ENCODE data around the gene SLAMF9. TPM values are rescaled to one million over a fixed set of nuclear protein-coding genes. Genes with fewer than 3 reads are reported as not detected.
A peak's percentile ranks its signal among the peaks of the same experiment; 100 is the strongest.

Gene SLAMF9
- total RNA-seq, 4 donors from 2014 or later = not detected

GRCh38 chr1:159938211-159938852, 15.7 kb downstream of the SLAMF9 start:
- no peak for TF ChIP-seq CTCF (IDR thresholded peaks at IDR 0.05)
- TF ChIP-seq POLR2A (IDR thresholded peaks at IDR 0.05) = no peak
- DNase-seq (ENCODE audit: low spot score in 2 of 2) = no peak

DNA sequence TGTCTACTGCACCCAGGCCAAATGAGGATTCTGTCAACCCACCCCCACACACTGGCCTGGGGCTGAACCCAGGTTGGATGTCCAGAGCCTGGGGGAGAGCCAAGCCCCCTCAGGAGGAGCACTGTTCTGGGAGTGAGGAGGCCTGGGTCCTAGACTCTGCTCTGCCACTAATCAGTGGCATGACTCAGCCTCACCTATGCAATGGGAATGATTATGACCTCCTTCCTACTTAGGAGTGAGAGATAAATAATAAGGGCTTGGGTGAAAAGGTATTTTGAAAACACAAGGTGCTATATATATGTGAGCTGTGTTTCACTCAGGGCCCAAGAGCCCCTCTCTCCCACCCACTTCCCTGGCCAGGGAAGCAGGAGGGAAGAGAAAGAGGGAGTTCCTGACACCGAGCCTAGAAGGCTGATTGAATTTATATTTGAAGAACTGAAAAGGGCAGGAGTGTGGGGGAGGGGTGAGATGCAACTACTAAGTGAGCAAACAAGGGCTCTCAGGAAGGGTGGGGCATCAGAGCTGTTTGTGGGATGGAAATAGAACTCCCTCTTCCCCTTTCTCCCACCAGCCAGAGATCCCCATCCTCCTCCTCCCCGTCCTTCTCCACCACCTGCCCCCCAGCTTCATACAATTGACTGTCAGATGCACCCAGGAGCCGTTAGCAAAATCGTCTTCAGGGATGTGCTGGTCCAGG, 16.8 kb downstream of the SLAMF9 start:
- DNase-seq (ENCODE audit: low spot score in 2 of 2) = no peak
- TF ChIP-seq CTCF (IDR thresholded peaks at IDR 0.05) = no peak
- TF ChIP-seq POLR2A (IDR thresholded peaks at IDR 0.05) = no peak
- WGBS, 2 donors = 30 to 42% methylated on average over 4 of the region's 4 CpGs
- H3K4me3 ChIP-seq (ENCODE audit: low read depth, poor library complexity, severe bottlenecking) = no peak overlapping the region
- intact Hi-C loops (cut with DNase I; ENCODE audit: low total_unique reads) = loop anchor here (5.0 kb wide), 1 partner anchor 70 kb away; no protein-coding TSS in a partner anchor

More at GRCh38 chr1:159938211-159938852, 15.7 kb downstream of the SLAMF9 start:
- 38 to 39% methylated on average over 7 of the region's 7 CpGs for WGBS, 2 donors
- no peak overlapping the region for H3K4me3 ChIP-seq (ENCODE audit: low read depth, poor library complexity, severe bottlenecking)
- intact Hi-C loops (cut with DNase I; ENCODE audit: low total_unique reads) = loop anchor here (5.0 kb wide), 1 partner anchor 69 kb away; no protein-coding TSS in a partner anchor

- intact Hi-C loops (cut with DNase I; ENCODE audit: low total_unique reads) = loop anchor here (5.0 kb wide), 1 partner anchor 71 kb away; no protein-coding TSS in a partner anchor
- H3K4me3 ChIP-seq (ENCODE audit: low read depth, poor library complexity, severe bottlenecking) = no peak overlapping the region
- WGBS, 2 donors = 31 to 35% methylated on average over 15 to 16 of the region's 16 CpGs
- DNase-seq (ENCODE audit: low spot score in 2 of 2) = peak; percentile 68 to 96
- TF ChIP-seq POLR2A (IDR thresholded peaks at IDR 0.05) (no peak), CTCF (IDR thresholded peaks at IDR 0.05) (peak in 2 of 3 donors; percentile 82 to 93)
These were observed 17.6 kb downstream of the SLAMF9 start for GRCh38 chr1:159936273-159936904.

GRCh38 chr1:159935719-159936272, 18.2 kb downstream of the SLAMF9 start:
- intact Hi-C loops (cut with DNase I; ENCODE audit: low total_unique reads) = loop anchor here (5.0 kb wide), 1 partner anchor 72 kb away; no protein-coding TSS in a partner anchor
- TF ChIP-seq POLR2A (IDR thresholded peaks at IDR 0.05) = no peak
- no peak for TF ChIP-seq CTCF (IDR thresholded peaks at IDR 0.05)
- no peak for DNase-seq (ENCODE audit: low spot score in 2 of 2)
- no peak overlapping the region for H3K4me3 ChIP-seq (ENCODE audit: low read depth, poor library complexity, severe bottlenecking)
- WGBS, 2 donors = 53 to 59% methylated on average over 4 of the region's 4 CpGs

- TF ChIP-seq CTCF (IDR thresholded peaks at IDR 0.05) = no peak
- TF ChIP-seq POLR2A (IDR thresholded peaks at IDR 0.05) = no peak
- intact Hi-C loops (cut with DNase I; ENCODE audit: low total_unique reads) = loop anchor here (5.0 kb wide), 1 partner anchor 72 kb away; no protein-coding TSS in a partner anchor
- no peak overlapping the region for H3K4me3 ChIP-seq (ENCODE audit: low read depth, poor library complexity, severe bottlenecking)
- DNase-seq (ENCODE audit: low spot score in 2 of 2) = no peak
- 86 to 91% methylated on average over 11 of the region's 11 CpGs for WGBS, 2 donors
These were observed 18.7 kb downstream of the SLAMF9 start for GRCh38 chr1:159935305-159935704.
